K562 (cell line): ENCODE measurements around the gene MRO. TPM values are rescaled to one million over a fixed set of nuclear protein-coding genes. Genes with fewer than 3 reads are reported as not detected.

Experiments used
- ARID1B ChIP-seq: fragments of 450-650 bp; IDR thresholded peaks from 2 replicates; pipeline ENCODE4 v1.6.1; 2016; ENCODE audit warnings: antibody characterized with exemption, mild to moderate bottlenecking, inconsistent platforms
- BRF1 ChIP-seq: IDR thresholded peaks from 3 replicates; pipeline ENCODE4 v1.6.1; 2011; ENCODE audit warnings: borderline replicate concordance, mild to moderate bottlenecking; ENCODE audit not compliant: insufficient read length; ENCODE audit errors: extremely low read depth
- CEBPZ ChIP-seq: fragments of 150-350 bp; IDR thresholded peaks from 2 replicates; pipeline ENCODE4 v1.6.1; 2014; ENCODE audit warnings: low read depth, mild to moderate bottlenecking, low read length, borderline replicate concordance
- CHD2 ChIP-seq: IDR thresholded peaks from 2 replicates; pipeline ENCODE4 v1.6.1; 2011; ENCODE audit warnings: low read depth, low read length
- E2F6 ChIP-seq, 2 experiments: IDR thresholded peaks; 2 replicates each; pipeline ENCODE4 v1.6.1; 2011; ENCODE audit warnings: borderline replicate concordance in 1 of 2, control low read depth in 1 of 2, low read depth in 1 of 2, low read length in 1 of 2, mild to moderate bottlenecking in 1 of 2, mixed read lengths in 1 of 2, moderate library complexity in 1 of 2; ENCODE audit not compliant: insufficient read depth in 1 of 2, insufficient read length in 1 of 2, poor library complexity in 1 of 2, severe bottlenecking in 1 of 2; ENCODE audit errors: extremely low read depth in 1 of 2
- E2F8 ChIP-seq: fragments of 450-650 bp; IDR thresholded peaks from 2 replicates; pipeline ENCODE4 v1.7.1; 2018; ENCODE audit warnings: mild to moderate bottlenecking, low read depth; ENCODE audit not compliant: partially characterized antibody
- KLF16 ChIP-seq: IDR thresholded peaks from 2 replicates; pipeline ENCODE4 v1.6.1; 2016; ENCODE audit warnings: antibody characterized with exemption
- MYNN ChIP-seq, 2 experiments: sonication (generic); formaldehyde crosslinking in 1 of 2; IDR thresholded peaks; 2 replicates each; pipeline versions ENCODE4 v1.5.0 to v1.6.1; 2016 to 2020; ENCODE audit warnings: antibody characterized with exemption in 1 of 2, missing genetic modification reagents in 1 of 2
- NFIC ChIP-seq: fragments of 450-650 bp; IDR thresholded peaks from 2 replicates; pipeline ENCODE4 v1.6.1; 2017; ENCODE audit warnings: mild to moderate bottlenecking, inconsistent platforms
- NFRKB ChIP-seq: fragments of 450-650 bp; IDR thresholded peaks from 2 replicates; pipeline ENCODE4 v1.6.1; 2016; ENCODE audit warnings: low read depth
- SETDB1 ChIP-seq: IDR thresholded peaks from one replicate; pipeline ENCODE4 v1.6.1; 2012; ENCODE audit warnings: low read length, control low read depth, inconsistent platforms
- SOX6 ChIP-seq: fragments of 450-650 bp; IDR thresholded peaks from 2 replicates; pipeline ENCODE4 v1.6.1; 2014; ENCODE audit warnings: mild to moderate bottlenecking
- TCFL5 ChIP-seq: fragments of 250-450 bp; sonication (Bioruptor Pico); conservative IDR thresholded peaks from 2 replicates; pipeline ENCODE4 v1.6.1; 2021; ENCODE audit warnings: mild to moderate bottlenecking, moderate library complexity, matching md5 sums
- XRCC3 ChIP-seq: fragments of 450-650 bp; IDR thresholded peaks from 2 replicates; pipeline ENCODE4 v1.6.1; 2017; ENCODE audit warnings: mild to moderate bottlenecking, moderate library complexity
- ZBTB26 ChIP-seq: fragments of 450-650 bp; formaldehyde crosslinking; IDR thresholded peaks from 2 replicates; pipeline ENCODE4 v1.4.0; 2022; ENCODE audit warnings: missing genetic modification characterization
- ZFP36 ChIP-seq: fragments of 150-350 bp; IDR thresholded peaks from 2 replicates; pipeline ENCODE4 v1.6.1; 2018; ENCODE audit warnings: low read length, low read depth; ENCODE audit not compliant: partially characterized antibody
- ZNF217 ChIP-seq: sonication (generic); formaldehyde crosslinking; IDR thresholded peaks from 2 replicates; pipeline ENCODE4 v1.8.0; 2022; ENCODE audit warnings: mild to moderate bottlenecking, missing genetic modification reagents
- ZNF239 ChIP-seq: fragments of 250-450 bp; sonication (Bioruptor Pico); IDR thresholded peaks from 2 replicates; pipeline ENCODE4 v1.4.0; 2020; ENCODE audit warnings: mild to moderate bottlenecking
- polyA plus RNA-seq, 8 experiments: library from polyadenylated mRNA; depleted of rRNA in 4 of 8; stranded (reverse) in 5 of 8; unstranded in 3 of 8; fragments of >200 nt; fragmentation: Nextera tagmentation in 2 of 8; fragmentation: Illumina TruSeq in 1 of 8; extraction: Ambion mirVana in 2 of 8; extraction: Trizol in 1 of 8; gene quantifications; 2 replicates each; pipeline versions ENCODE4 v1.2.1 to v1.2.3, GENCODE V29; 2011 to 2014; ENCODE audit warnings: inconsistent platforms in 1 of 8, missing spikeins in 1 of 8
- total RNA-seq, 7 experiments: library from RNA; depleted of rRNA in 6 of 7; stranded (reverse); fragments of >200 nt in 6 of 7; fragmentation: Illumina TruSeq in 2 of 7; extraction: Trizol in 2 of 7; gene quantifications; 2 replicates each; pipeline versions ENCODE4 v1.2.1 to v1.2.3, GENCODE V29; 2011 to 2021; ENCODE audit warnings: low replicate concordance in 1 of 7

Gene MRO
- total and polyA plus RNA-seq, 9 of the 15 experiments (the other 6 are each of a cell fraction or from before 2014, with no cell fraction given): 0.06 TPM; not detected in 8

DNA sequence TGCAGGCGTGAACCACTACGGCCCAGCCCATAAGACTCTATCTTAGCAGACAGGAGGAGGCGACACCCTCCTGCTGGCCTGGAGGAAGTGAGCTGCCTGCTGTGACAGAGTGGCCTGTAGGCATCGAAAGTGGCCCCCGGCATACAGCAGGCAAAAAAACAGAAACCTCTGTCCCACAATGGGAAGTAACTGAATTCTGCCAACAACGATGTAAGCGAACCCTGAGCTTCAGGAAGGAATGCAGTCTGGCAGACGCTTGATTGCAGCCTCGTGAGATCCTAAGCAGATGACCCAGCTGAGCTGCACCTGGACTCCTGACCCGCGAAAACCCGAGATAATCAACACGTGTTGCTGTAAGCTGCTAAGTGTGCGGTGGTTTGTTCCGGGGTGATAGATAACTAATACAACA, 13.6 kb downstream of the MRO start (continued):
- TF ChIP-seq CEBPZ (no peak), CHD2 (no peak), BRF1 (no peak), XRCC3 (no peak), ZNF217 (CRISPR knock-in tag) (no peak), SETDB1 (no peak), ZFP36 (no peak), ZBTB26 (no peak), NFRKB (no peak), KLF16 (peak; percentile 63), TCFL5 (CRISPR knock-in tag) (no peak), MYNN (IDR thresholded peaks at IDR 0.05) (no peak), MYNN (CRISPR knock-in tag; IDR thresholded peaks at IDR 0.05) (no peak), ZNF239 (CRISPR knock-in tag) (no peak), ARID1B (peak; percentile 48; the same call in 1 of the 2 replicates), SOX6 (0 out of 2 replicates have a peak, but pooled peaks have one; percentile 56), E2F6 (IDR thresholded peaks at IDR 0.05; ENCODE audit: borderline replicate concordance in 1 of 2, extremely low read depth in 1 of 2, insufficient read depth in 1 of 2, insufficient read length in 1 of 2, low read depth in 1 of 2, low read length in 1 of 2, poor library complexity in 1 of 2, severe bottlenecking in 1 of 2) (peak; percentile 51 to 56), NFIC (0 out of 2 replicates have a peak, but pooled peaks have one; percentile 23), E2F8 (no peak)
